HG02623 (cell line): ENCODE measurements around the gene ATP5F1A.
"Not testable (repeated sequence)": the region's sequence is repeated elsewhere in the genome, so short reads cannot be mapped to it uniquely, and the experiment has no call there.

Experiments used
- ATAC-seq: cut with Tn5 transposase; IDR thresholded peaks from one replicate; pipeline ENCODE4 v1.9.1; 2021; ENCODE audit warnings: moderate library complexity; ENCODE audit not compliant: unreplicated experiment

The ATP5F1A gene

GRCh38 chr18:46097801-46098615 is at the start of gene ATP5F1A:
ATP5F1A (minus strand) TSS chr18:46098296; CDS start chr18:46098231, 65 bp downstream.
- ATAC-seq = peak; percentile 75

DNA sequence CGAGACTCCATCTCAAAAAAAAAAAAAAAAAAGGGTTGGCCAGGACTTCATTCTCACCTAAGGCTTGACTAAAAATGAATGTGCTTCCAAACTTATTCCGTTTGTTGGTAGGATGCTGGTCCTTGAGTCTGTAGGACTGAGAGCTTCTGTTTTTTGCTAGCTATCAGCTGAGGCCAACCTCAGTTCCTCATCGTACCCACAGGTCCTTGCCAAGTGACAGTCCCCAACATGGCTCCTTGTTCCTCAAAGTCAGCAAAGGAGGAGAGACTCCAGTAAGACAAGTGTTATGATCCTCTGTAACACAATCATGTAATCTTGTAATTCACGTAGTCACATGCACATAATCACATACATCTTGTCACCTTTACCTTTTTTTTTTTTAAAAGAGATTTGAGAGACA is 43.1 kb upstream of the ATP5F1A start:
- ATAC-seq = no peak

DNA sequence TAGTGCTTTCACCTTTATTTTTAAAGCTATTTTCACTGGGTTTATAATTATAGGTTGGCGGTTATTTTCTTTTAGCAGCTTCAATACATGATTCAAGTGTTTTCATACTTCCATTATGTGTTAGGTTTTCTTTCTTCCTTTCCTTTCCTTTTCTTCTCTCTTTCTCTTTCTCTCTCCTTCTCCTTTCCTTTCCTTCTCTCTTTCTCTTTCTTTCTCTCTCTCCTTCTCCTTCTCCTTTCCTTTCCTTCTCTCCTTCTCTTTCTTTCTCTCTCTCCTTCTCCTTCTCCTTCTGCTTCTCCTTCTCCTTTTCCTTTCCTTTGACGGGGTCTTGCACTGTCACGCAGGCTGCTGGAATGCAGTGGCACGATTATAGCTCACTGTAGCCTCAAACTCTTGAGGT is 42.1 kb upstream of the ATP5F1A start:
- ATAC-seq = no peak

DNA sequence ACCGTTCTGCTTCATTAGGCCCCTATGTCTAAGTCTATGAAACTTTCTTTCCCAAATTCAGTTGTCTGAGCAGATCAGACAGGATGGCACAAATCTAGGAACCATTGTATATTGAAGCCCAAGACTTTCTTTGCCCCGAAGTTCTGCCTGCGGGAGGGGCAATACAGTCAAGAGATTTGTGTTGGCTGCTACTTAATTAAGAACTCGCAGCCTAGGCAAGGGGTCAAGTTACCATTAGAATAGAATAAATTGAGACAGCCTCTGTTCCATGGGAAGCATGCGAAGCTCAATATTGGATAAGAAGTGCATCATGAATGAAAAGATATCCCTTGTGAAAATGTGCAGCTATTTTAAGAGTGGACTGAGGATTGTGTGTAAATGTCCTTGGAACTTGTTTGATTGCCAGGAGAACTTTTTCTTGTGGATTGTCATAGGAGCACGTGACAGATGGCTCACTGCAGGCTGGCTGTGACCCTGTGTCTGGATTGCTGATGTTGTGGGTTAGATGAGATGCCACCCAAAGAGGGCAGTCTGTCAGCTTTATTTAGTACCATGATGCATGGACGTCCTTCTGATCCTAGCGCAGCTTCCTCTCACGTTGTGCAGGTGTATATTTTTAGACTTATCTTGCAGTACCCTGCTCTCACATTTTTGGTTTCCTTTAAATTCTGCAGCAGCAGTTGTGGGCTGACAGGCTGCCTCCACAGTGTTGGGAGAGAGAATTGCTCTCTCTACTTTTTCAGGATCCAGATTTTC is 37.0 kb upstream of the ATP5F1A start:
- ATAC-seq = no peak

GRCh38 chr18:46133534-46133933 is 35.4 kb upstream of the ATP5F1A start:
- no peak for ATAC-seq

DNA sequence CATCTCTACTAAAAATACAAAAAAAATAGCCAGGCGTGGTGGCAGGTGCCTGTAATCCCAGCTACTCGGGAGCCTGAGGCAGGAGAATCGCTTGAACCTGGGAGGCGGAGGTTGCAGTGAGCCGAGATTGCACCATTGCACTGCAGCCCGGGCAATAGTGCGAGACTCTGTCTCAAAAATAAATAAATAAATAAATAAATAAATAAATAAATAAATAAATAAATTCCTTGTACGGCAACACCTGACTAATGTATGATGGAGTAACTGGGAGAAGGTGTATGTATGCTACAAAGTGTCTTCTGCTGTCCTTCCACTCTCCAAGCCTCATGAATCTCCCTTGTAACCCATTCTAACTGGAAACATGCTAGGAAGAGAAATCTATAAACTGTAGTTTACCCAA is 32.5 kb upstream of the ATP5F1A start:
- not testable (repeated sequence) for ATAC-seq

DNA sequence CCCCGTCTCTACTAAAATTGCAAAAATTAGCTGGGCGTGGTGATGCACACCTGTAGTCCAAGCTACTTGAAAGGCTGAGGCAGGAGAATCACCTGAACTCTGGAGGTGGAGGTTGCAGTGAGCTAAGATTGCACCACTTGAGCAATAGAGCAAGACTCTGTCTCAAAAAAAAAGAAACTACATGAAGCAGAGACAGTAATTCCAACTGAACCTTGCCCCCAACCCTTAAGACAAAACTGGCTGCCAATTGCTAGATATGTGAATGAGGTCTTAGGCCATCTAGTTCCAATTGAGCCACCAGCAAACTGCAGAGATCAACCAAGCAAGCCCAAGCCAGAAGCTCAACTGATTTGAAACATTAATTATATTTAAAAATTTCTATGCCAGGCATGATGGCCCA is 32.0 kb upstream of the ATP5F1A start:
- no peak for ATAC-seq

DNA sequence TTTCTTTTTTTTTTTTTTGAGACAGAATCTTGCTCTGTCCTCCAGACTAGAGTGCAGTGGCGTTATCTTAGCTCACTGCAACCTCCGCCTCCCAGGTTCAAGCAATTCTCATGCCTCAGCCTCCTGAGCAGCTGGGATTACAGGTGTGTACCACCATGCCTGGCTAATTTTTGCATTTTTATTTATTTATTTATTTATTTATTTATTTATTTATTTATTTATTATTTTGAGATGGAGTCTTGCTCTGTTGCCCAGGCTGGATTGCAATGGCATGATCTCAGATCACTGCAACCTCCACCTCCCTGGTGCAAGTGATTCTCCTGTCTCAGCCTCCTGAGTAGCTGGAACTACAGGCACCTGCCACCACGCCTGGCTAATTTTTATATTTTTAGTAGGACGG is 28.5 kb upstream of the ATP5F1A start:
- ATAC-seq = not testable (repeated sequence)

DNA sequence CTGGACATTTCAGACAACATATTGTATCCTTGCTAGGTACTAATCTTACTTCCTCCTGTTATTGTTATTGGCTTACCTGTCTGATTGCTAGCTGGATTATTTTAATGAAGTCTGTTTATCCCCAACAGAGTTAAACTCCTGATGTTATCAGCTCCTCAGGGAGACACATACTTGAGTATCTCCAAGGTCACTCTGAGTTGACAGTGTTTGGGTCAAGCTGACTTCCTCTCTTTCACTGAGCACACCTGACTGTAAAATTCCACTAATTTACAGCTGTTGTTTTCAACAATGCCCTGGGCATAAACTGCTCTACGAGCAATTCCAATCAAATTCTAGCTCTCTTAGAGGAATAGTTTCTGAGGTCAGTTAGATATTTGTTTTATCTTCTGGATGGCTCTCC is 15.7 kb upstream of the ATP5F1A start:
- ATAC-seq = no peak

DNA sequence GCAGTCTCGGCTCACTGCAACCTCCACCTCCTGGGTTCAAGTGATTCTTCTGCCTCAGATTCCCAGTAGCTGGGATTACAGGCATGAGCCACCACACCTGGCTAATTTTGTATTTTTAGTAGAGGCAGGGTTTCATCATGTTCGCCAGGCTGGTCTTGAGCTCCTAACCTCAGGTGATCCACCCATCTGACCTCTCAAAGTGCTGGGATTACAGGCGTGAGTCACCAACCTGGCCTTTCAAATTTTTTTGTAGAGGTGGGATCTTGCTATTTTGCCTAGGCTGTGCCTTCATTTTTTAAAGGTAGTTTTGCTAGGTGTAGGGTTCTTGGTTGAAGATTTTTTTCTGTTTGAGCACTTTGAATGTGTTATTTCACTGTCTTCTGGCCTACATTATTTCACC is 12.3 kb upstream of the ATP5F1A start:
- ATAC-seq = no peak

- ATAC-seq = no peak
Measured at GRCh38 chr18:46109386-46109785, 11.3 kb upstream of the ATP5F1A start.

- ATAC-seq = peak; percentile 96
Measured at GRCh38 chr18:46104128-46104911, 6.2 kb upstream of the ATP5F1A start, which contains the start of gene HAUS1. HAUS1 (plus strand) TSS chr18:46104385; CDS start chr18:46104412, 27 bp downstream.

- no peak for ATAC-seq
Measured at GRCh38 chr18:46099463-46099862, 1.4 kb upstream of the ATP5F1A start.

- no peak for ATAC-seq
Measured at GRCh38 chr18:46098616-46098933, 479 bp upstream of the ATP5F1A start.

GRCh38 chr18:46097431-46097800 is 680 bp downstream of the ATP5F1A start:
- ATAC-seq = peak; percentile 22

- no peak for ATAC-seq
Measured at GRCh38 chr18:46096651-46097300, 1.3 kb downstream of the ATP5F1A start.

DNA sequence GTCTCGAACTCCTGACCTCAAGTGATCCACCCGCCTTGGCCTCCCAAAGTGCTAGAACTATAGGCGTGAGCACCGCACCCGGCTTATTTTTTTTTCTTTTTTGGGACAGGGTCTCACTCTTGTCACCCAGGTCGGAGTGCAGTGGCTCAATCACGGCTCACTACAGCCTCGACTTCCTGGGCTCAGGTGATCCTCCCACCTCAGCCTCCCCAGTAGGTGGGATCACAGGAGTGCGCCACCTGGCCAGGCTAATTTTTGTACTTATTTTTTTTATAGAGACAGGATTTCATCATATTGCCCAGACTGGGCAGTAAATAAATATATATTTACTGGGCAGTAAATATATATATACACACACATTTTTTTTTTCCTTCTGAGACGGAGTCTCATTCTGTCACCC is 2.6 kb downstream of the ATP5F1A start:
- no peak for ATAC-seq

DNA sequence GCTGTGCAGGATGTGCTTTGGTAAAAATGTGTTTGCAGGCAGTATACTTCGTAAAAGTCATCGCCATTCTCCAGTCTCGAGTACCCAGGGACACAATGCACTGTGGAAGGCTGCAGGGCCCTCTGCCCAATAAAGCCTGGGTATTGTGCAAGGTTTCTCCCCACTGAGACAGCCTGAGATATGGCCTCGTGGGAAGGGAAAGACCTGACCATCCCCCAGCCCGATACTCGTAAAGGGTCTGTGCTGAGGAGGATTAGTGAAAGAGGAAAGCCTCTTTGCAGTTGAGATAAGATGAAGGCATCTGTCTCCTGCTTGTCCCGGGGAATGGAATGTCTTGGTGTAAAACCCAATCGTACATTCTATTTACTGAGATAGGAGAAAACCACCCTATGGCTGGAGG is 9.6 kb downstream of the ATP5F1A start:
- not testable (repeated sequence) for ATAC-seq

GRCh38 chr18:46084431-46084830 is 13.7 kb downstream of the ATP5F1A start:
- ATAC-seq = no peak

- ATAC-seq = no peak
Measured at GRCh38 chr18:46080156-46080555, 17.9 kb downstream of the ATP5F1A start.

- ATAC-seq = no peak
Measured at GRCh38 chr18:46079336-46079735, 18.8 kb downstream of the ATP5F1A start.
